ENCODE measurements around the gene TRIM5.

The TRIM5 gene

GRCh38 chr11:5621580-5621979 lies 63.3 kb downstream of the TRIM5 start:
- no peak for DNase-seq

- no peak for DNase-seq
These were observed 64.0 kb downstream of the TRIM5 start for GRCh38 chr11:5620651-5621521.

GRCh38 chr11:5618807-5619206 lies 66.1 kb downstream of the TRIM5 start:
- no peak for DNase-seq
